SK-N-SH treated with all-trans-retinoic acid at 6 μM for 48 hours (cell line): ENCODE measurements around the gene PARP15.
"Not testable (repeated sequence)": the region's sequence is repeated elsewhere in the genome, so short reads cannot be mapped to it uniquely, and the experiment has no call there.

Source experiments
- ARNTL ChIP-seq: fragments of 450-650 bp; formaldehyde crosslinking; IDR thresholded peaks from 2 replicates; pipeline ENCODE4 v1.5.0; 2020; ENCODE audit warnings: low read depth, mild to moderate bottlenecking, moderate library complexity, borderline replicate concordance
- BACH2 ChIP-seq: fragments of 250-450 bp; sonication (Bioruptor Pico); IDR thresholded peaks from 2 replicates; pipeline ENCODE4 v1.9.0; 2021; ENCODE audit warnings: mild to moderate bottlenecking, borderline replicate concordance
- CSDC2 ChIP-seq: fragments of 250-450 bp; sonication (Bioruptor Pico); IDR thresholded peaks from 2 replicates; pipeline ENCODE4 v1.5.0; 2020; ENCODE audit warnings: mild to moderate bottlenecking, moderate library complexity
- CSRNP3 ChIP-seq: fragments of 250-450 bp; sonication (Bioruptor Pico); IDR thresholded peaks from 2 replicates; pipeline ENCODE4 v1.5.1; 2021; ENCODE audit warnings: mild to moderate bottlenecking, moderate library complexity
- ESRRG ChIP-seq: fragments of 250-450 bp; sonication (Bioruptor Pico); IDR thresholded peaks from 2 replicates; pipeline ENCODE4 v1.6.1; 2021; ENCODE audit warnings: mild to moderate bottlenecking
- ISL1 ChIP-seq: fragments of 250-450 bp; sonication (Bioruptor Pico); IDR thresholded peaks from 2 replicates; pipeline ENCODE4 v2.1.2; 2022; ENCODE audit warnings: mild to moderate bottlenecking, moderate library complexity
- RARB ChIP-seq: fragments of 250-450 bp; sonication (Bioruptor Pico); IDR thresholded peaks from 2 replicates; pipeline ENCODE4 v1.8.0; 2021; ENCODE audit warnings: mild to moderate bottlenecking, moderate library complexity
- SNAI2 ChIP-seq: fragments of 250-450 bp; sonication (Bioruptor Pico); IDR thresholded peaks from 2 replicates; pipeline ENCODE4 v1.5.0; 2020; ENCODE audit warnings: mild to moderate bottlenecking, moderate library complexity
- TCF4 ChIP-seq: fragments of 250-450 bp; sonication (Bioruptor Pico); IDR thresholded peaks from 2 replicates; pipeline ENCODE4 v1.8.0; 2021; ENCODE audit warnings: mild to moderate bottlenecking, moderate library complexity, borderline replicate concordance
- TOX ChIP-seq: fragments of 250-450 bp; sonication (Bioruptor Pico); IDR thresholded peaks from 2 replicates; pipeline ENCODE4 v1.8.0; 2021; ENCODE audit warnings: mild to moderate bottlenecking, moderate library complexity, borderline replicate concordance
- ZFP3 ChIP-seq: fragments of 250-450 bp; sonication (Bioruptor Pico); IDR thresholded peaks from 2 replicates; pipeline ENCODE4 v1.5.0; 2020; ENCODE audit warnings: mild to moderate bottlenecking, moderate library complexity
- ZNF8 ChIP-seq: fragments of 450-650 bp; formaldehyde crosslinking; IDR thresholded peaks from 2 replicates; pipeline ENCODE4 v1.5.0; 2020; ENCODE audit warnings: mild to moderate bottlenecking, moderate library complexity
- TF ChIP-seq, protein P1 (sequence below): fragments of 250-450 bp; sonication (Bioruptor Pico); IDR thresholded peaks from 2 replicates; pipeline ENCODE4 v1.8.0; 2020; ENCODE audit warnings: mild to moderate bottlenecking, moderate library complexity, borderline replicate concordance
- TF ChIP-seq, protein P2 (sequence below): fragments of 250-450 bp; sonication (Bioruptor Pico); IDR thresholded peaks from 2 replicates; pipeline ENCODE4 v1.8.0; 2021; ENCODE audit warnings: low read depth, mild to moderate bottlenecking, moderate library complexity, borderline replicate concordance

DNA sequence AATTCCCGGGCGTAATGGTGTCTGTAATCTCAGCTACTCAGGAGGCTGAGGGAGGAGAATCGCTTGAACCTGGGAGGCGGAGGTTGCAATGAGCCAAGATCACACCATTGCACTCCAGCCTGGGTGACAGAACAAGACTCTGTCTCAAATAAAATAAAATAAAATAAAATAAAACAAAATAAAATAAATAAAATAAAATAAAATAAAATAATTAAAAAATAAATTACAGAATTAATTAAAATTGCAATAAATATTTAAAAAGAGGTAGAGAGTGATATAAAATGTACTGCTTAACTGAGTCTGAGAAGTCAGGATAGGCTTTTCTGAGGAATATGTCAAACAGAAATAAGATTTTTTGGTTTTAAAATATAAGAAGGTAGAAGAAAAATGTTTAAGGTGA lies 80.9 kb downstream of the PARP15 start:
- TF ChIP-seq RARB (CRISPR knock-in tag); CSDC2 (CRISPR knock-in tag); ISL1 (CRISPR knock-in tag); ARNTL (CRISPR knock-in tag); ESRRG (CRISPR knock-in tag); TOX; ZFP3; CSRNP3 (CRISPR knock-in tag); ZNF8 (CRISPR knock-in tag); BACH2 (CRISPR knock-in tag); SNAI2; TCF4 (CRISPR knock-in tag): not testable (repeated sequence)
- TF ChIP-seq, protein P1, sequence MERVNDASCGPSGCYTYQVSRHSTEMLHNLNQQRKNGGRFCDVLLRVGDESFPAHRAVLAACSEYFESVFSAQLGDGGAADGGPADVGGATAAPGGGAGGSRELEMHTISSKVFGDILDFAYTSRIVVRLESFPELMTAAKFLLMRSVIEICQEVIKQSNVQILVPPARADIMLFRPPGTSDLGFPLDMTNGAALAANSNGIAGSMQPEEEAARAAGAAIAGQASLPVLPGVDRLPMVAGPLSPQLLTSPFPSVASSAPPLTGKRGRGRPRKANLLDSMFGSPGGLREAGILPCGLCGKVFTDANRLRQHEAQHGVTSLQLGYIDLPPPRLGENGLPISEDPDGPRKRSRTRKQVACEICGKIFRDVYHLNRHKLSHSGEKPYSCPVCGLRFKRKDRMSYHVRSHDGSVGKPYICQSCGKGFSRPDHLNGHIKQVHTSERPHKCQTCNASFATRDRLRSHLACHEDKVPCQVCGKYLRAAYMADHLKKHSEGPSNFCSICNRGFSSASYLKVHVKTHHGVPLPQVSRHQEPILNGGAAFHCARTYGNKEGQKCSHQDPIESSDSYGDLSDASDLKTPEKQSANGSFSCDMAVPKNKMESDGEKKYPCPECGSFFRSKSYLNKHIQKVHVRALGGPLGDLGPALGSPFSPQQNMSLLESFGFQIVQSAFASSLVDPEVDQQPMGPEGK (CRISPR knock-in tag) = not testable (repeated sequence)
- TF ChIP-seq, protein P2, sequence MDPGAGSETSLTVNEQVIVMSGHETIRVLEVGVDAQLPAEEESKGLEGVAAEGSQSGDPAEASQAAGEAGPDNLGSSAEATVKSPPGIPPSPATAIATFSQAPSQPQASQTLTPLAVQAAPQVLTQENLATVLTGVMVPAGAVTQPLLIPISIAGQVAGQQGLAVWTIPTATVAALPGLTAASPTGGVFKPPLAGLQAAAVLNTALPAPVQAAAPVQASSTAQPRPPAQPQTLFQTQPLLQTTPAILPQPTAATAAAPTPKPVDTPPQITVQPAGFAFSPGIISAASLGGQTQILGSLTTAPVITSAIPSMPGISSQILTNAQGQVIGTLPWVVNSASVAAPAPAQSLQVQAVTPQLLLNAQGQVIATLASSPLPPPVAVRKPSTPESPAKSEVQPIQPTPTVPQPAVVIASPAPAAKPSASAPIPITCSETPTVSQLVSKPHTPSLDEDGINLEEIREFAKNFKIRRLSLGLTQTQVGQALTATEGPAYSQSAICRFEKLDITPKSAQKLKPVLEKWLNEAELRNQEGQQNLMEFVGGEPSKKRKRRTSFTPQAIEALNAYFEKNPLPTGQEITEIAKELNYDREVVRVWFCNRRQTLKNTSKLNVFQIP (CRISPR knock-in tag) = not testable (repeated sequence)
